22Rv1 (cell line): ENCODE data around the gene NIPBL.
"Not testable (repeated sequence)": the region's sequence is repeated elsewhere in the genome, so short reads cannot be mapped to it uniquely, and the experiment has no call there.

Source experiments
- H3K27ac ChIP-seq: fragments of 450-650 bp; 2 replicates; pipeline ENCODE4 v1.5.1; 2017
- CTCF ChIP-seq: fragments of 450-650 bp; IDR thresholded peaks from 2 replicates; pipeline ENCODE4 v1.5.1; 2017; ENCODE audit warnings: mild to moderate bottlenecking
- ZFX ChIP-seq: fragments of 450-650 bp; IDR thresholded peaks from 2 replicates; pipeline ENCODE4 v1.6.1; 2017; ENCODE audit warnings: antibody characterized with exemption, borderline replicate concordance

Gene NIPBL

GRCh38 chr5:36844305-36844704, 32.3 kb upstream of the NIPBL start:
- no peak overlapping the region for H3K27ac ChIP-seq
- TF ChIP-seq CTCF = no peak
- no peak for TF ChIP-seq ZFX

- H3K27ac ChIP-seq = not testable (repeated sequence)
Measured at GRCh38 chr5:36848545-36848944, 28.0 kb upstream of the NIPBL start.

- not testable (repeated sequence) for H3K27ac ChIP-seq
Measured at GRCh38 chr5:36852903-36853302, 23.7 kb upstream of the NIPBL start.

GRCh38 chr5:36854402-36855140, 22.0 kb upstream of the NIPBL start:
- TF ChIP-seq CTCF (no peak), ZFX (no peak)
- H3K27ac ChIP-seq = no peak overlapping the region

GRCh38 chr5:36855141-36855495, 21.5 kb upstream of the NIPBL start:
- no peak for TF ChIP-seq CTCF
- no peak overlapping the region for H3K27ac ChIP-seq

- H3K27ac ChIP-seq = no peak overlapping the region
- TF ChIP-seq CTCF (no peak), ZFX (no peak)
Measured at GRCh38 chr5:36861871-36862270, 14.7 kb upstream of the NIPBL start.

- H3K27ac ChIP-seq = no peak overlapping the region
- TF ChIP-seq ZFX (no peak), CTCF (peak; percentile 84)
Measured at GRCh38 chr5:36870399-36871040, 6.0 kb upstream of the NIPBL start.

- H3K27ac ChIP-seq = no peak overlapping the region
- TF ChIP-seq ZFX (no peak), CTCF (no peak)
Measured at GRCh38 chr5:36874465-36874864, 2.1 kb upstream of the NIPBL start.
